Heart right ventricle (tissue), 16 donors: ENCODE measurements around the gene EDDM13. TPM values are rescaled to one million over a fixed set of nuclear protein-coding genes. Genes with fewer than 3 reads are reported as not detected.
"Not testable (repeated sequence)": the region's sequence is repeated elsewhere in the genome, so short reads cannot be mapped to it uniquely, and the experiment has no call there.

ENCODE experiments used
- ATAC-seq, 8 donors: fragments of 200-7000 bp; cut with Tn5 transposase; one replicate each; pipeline ENCODE4 v1.9.1; 2020; ENCODE audit warnings: mild to moderate bottlenecking in 8 of 8, moderate library complexity in 8 of 8, moderate number of reproducible peaks in 1 of 8
- DNase-seq, 2 donors: peaks; one replicate each; pipeline ENCODE4 v3.0.0-alpha.2; 2020
- H3K27ac ChIP-seq, 10 donors: fragments of 200-600 bp; sonication (generic) in 2 of 10; one replicate each; pipeline versions ENCODE4 v1.5.0 to v1.8.0; 2020 to 2022; ENCODE audit warnings: mild to moderate bottlenecking in 3 of 10
- H3K27me3 ChIP-seq, 7 donors: fragments of 200-600 bp; one replicate each; pipeline ENCODE4 v1.8.0; 2021 to 2022; ENCODE audit warnings: mild to moderate bottlenecking in 2 of 7
- H3K36me3 ChIP-seq, 9 donors: fragments of 200-600 bp; sonication (generic) in 1 of 9; one replicate each; pipeline versions ENCODE4 v1.5.0 to v1.8.0; 2020 to 2022; ENCODE audit warnings: mild to moderate bottlenecking in 2 of 9
- H3K4me1 ChIP-seq, 9 donors: fragments of 200-600 bp; sonication (generic) in 1 of 9; one replicate each; pipeline versions ENCODE4 v1.5.0 to v1.8.0; 2020 to 2022; ENCODE audit warnings: mild to moderate bottlenecking in 4 of 9
- H3K4me3 ChIP-seq, 10 donors: fragments of 200-600 bp; sonication (generic) in 2 of 10; one replicate each; pipeline versions ENCODE4 v1.5.0 to v1.8.0; 2020 to 2022; ENCODE audit warnings: mild to moderate bottlenecking in 7 of 10, moderate library complexity in 2 of 10
- H3K9me3 ChIP-seq, 11 donors: fragments of 200-600 bp in 10 of 11; sonication (generic) in 2 of 11; one replicate each; pipeline versions ENCODE4 v1.5.0 to v1.8.0; 2013 to 2022; ENCODE audit warnings: mild to moderate bottlenecking in 2 of 11, control low read depth in 1 of 11, moderate library complexity in 1 of 11
- WGBS, 2 donors: extraction: QIAGEN DNeasy Blood & Tissue Kit; methylation state at CpG; one replicate each; pipeline ENCODE4 v1.1.7; 2013; ENCODE audit warnings: inconsistent platforms in 1 of 2; 5-methylcytosine and 5-hydroxymethylcytosine counted together
- intact Hi-C, 10 donors: fragments of 100-400 bp; cut with DNase I; formaldehyde crosslinking; loops; one replicate each; pipeline versions ENCODE4 v1.11.1 to v1.14.2; 2022
- long read RNA-seq, 3 donors: library from polyadenylated mRNA; unstranded; transcript quantifications; one replicate each; pipeline ENCODE4 v2.0.0, GENCODE V29; 2020 to 2021
- polyA plus RNA-seq, 2 donors: library from polyadenylated mRNA; stranded (reverse); fragments of 200-250 nt; gene quantifications; one replicate each; pipeline ENCODE4 v1.2.3, GENCODE V29; 2013
- total RNA-seq, 10 donors: library from RNA; stranded (reverse); fragmentation: NEBNext Ultra II Directional in 3 of 10; extraction: Animal tissue kit (Norgen Biotek cat#: 25700) in 3 of 10; gene quantifications; one replicate each; pipeline versions ENCODE4 v1.2.1 to v1.2.4, GENCODE V29; 2021 to 2023
- TF ChIP-seq, protein P1 (sequence below), 9 donors: fragments of 200-600 bp; sonication (generic) in 2 of 9; IDR thresholded peaks; one replicate each; pipeline versions ENCODE4 v1.5.0 to v1.8.0; 2021 to 2022; ENCODE audit warnings: antibody characterized with exemption in 9 of 9, mild to moderate bottlenecking in 5 of 9, moderate library complexity in 1 of 9
- donor health status: Arrhythmogenic right ventricular cardiomyopathy.
- donor health status: ischemic (EF 13 %, LVEDD 7.1; RV severe dilation, severe dysfunction).
- donor health status: healthy with polysubstance abuse.
- donor health status: DM: no; HTN: yes; CAD: no.
- donor health status: DM: no; HTN: no; CAD: no.
- donor health status: ischemic (EF 25% LVEDD 6.9; RV normal size, moderate dysfunction).
- donor health status: ischemic (EF 25% LVEDD 5.7; RV mildly dilated, moderate dysfunction).
- donor health status: healthy.
- donor health status: DM: yes; HTN: yes; CAD: no.
- donor health status: Ischemic cardiomyopathy.
- donor health status: ischemic (EF 35%, LVEDD 5.7; RV mildly dilated, moderate dysfunction).
- donor health status: nonischemic (EF 11% LVEDD 7.7; RV severe dilation, severe dysfunction).
- donor health status: DM: yes; HTN: yes; CAD: no.
- donor health status: PGD.
- donor health status: ischemic (EF 29% LVEDD 5.4; RV normal size, mild dysfunction).
- donor health status: nonischemic (EF 23%, LVEDD 6.1; RV moderate dilation, normal function).

The EDDM13 gene, protein sequence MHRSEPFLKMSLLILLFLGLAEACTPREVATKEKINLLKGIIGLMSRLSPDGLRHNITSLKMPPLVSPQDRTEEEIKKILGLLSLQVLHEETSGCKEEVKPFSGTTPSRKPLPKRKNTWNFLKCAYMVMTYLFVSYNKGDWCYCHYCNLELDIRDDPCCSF
- total RNA-seq: under 1 TPM in 3 of 10 donors, not detected in 7; 0.50 to 0.87 (median 0.61) TPM
- polyA plus RNA-seq: under 1 TPM in 1 of 2 donors, not detected in 1; 0.39 TPM
- long read RNA-seq, donor 1, partial matches to known transcripts: 0 of 1 reads
- long read RNA-seq, donor 1, other reads (novel, unspliced or antisense): 1 of 1 reads
- long read RNA-seq, donor 2, partial matches to known transcripts: 0 of 1 reads
- long read RNA-seq, donor 2, other reads (novel, unspliced or antisense): 1 of 1 reads
- long read RNA-seq, donor 3, partial matches to known transcripts: 0 of 3 reads
- long read RNA-seq, donor 3, other reads (novel, unspliced or antisense): 3 of 3 reads

GRCh38 chr19:56272161-56272798 is at the start of gene EDDM13:
TSS of gene EDDM13 (plus strand) at chr19:56272748. CDS start at chr19:56272835, 87 bp downstream.
- no peak within 1 kb of the TSS for H3K27ac ChIP-seq
- peaks cover 0 to 16% (median 0%) of the 10 kb centered on the region in 9 donors for H3K4me1 ChIP-seq
- H3K27me3 ChIP-seq: no peaks in the 10 kb centered on the region
- WGBS, 2 donors: 91 to 92% methylated on average over 6 of the region's 6 CpGs
- no peak for DNase-seq
- H3K9me3 ChIP-seq: peaks cover 0 to 5% (median 0%) of the 10 kb centered on the region in 11 donors
- intact Hi-C loops: no loop called here
- no peak for ATAC-seq
- TF ChIP-seq, protein P1, sequence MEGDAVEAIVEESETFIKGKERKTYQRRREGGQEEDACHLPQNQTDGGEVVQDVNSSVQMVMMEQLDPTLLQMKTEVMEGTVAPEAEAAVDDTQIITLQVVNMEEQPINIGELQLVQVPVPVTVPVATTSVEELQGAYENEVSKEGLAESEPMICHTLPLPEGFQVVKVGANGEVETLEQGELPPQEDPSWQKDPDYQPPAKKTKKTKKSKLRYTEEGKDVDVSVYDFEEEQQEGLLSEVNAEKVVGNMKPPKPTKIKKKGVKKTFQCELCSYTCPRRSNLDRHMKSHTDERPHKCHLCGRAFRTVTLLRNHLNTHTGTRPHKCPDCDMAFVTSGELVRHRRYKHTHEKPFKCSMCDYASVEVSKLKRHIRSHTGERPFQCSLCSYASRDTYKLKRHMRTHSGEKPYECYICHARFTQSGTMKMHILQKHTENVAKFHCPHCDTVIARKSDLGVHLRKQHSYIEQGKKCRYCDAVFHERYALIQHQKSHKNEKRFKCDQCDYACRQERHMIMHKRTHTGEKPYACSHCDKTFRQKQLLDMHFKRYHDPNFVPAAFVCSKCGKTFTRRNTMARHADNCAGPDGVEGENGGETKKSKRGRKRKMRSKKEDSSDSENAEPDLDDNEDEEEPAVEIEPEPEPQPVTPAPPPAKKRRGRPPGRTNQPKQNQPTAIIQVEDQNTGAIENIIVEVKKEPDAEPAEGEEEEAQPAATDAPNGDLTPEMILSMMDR (IDR thresholded peaks at IDR 0.05): no peak
- no peak within 1 kb of the TSS for H3K4me3 ChIP-seq
- H3K36me3 ChIP-seq: peaks cover 0 to 18% (median 0%) of the 10 kb centered on the region in 9 donors

GRCh38 chr19:56222901-56223300 is 49.6 kb upstream of the EDDM13 start:
- H3K4me1 ChIP-seq: peaks cover 0 to under 1% (median 0%) of the 10 kb centered on the region in 9 donors
- no peaks in the 10 kb centered on the region for H3K9me3 ChIP-seq
- TF ChIP-seq, protein P1 (IDR thresholded peaks at IDR 0.05): no peak
- DNase-seq (no peak), ATAC-seq (no peak)
- no peak overlapping the region for H3K27ac ChIP-seq
- H3K36me3 ChIP-seq: peaks cover 0 to 11% (median 0%) of the 10 kb centered on the region in 9 donors
- H3K27me3 ChIP-seq: peaks cover 0 to 3% (median 0%) of the 10 kb centered on the region in 7 donors
- no peak overlapping the region for H3K4me3 ChIP-seq
- 75 to 83% methylated on average over 6 of the region's 6 CpGs for WGBS, 2 donors
- intact Hi-C loops: no loop called here

DNA sequence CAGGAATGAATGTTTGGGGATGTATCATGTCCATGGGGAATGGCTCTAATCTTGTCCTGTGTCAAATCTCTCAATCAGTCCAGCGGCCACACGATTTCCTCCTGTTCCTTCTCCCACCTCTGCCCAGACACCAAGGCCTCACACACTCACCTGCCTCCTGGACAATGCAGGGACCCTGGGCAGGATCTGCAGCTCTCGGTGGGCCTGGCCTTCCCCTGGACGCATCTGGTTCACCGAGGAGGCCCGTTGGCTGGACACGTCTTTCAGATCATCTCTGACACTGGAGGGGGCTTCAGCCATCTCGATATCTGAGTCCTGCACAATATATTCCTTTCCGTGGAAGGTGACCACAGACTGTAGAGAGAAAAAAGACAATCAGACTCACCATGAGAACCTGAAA is 49.1 kb upstream of the EDDM13 start:
- peaks cover 0 to 11% (median 0%) of the 10 kb centered on the region in 9 donors for H3K36me3 ChIP-seq
- H3K27ac ChIP-seq: no peak overlapping the region
- intact Hi-C loops: no loop called here
- no peak overlapping the region for H3K4me3 ChIP-seq
- H3K27me3 ChIP-seq: no peaks in the 10 kb centered on the region
- no peaks in the 10 kb centered on the region for H3K9me3 ChIP-seq
- no peak for ATAC-seq
- DNase-seq: no peak
- H3K4me1 ChIP-seq: no peaks in the 10 kb centered on the region
- TF ChIP-seq, protein P1 (IDR thresholded peaks at IDR 0.05): no peak
- 90 to 91% methylated on average over 9 of the region's 9 CpGs for WGBS, 2 donors

DNA sequence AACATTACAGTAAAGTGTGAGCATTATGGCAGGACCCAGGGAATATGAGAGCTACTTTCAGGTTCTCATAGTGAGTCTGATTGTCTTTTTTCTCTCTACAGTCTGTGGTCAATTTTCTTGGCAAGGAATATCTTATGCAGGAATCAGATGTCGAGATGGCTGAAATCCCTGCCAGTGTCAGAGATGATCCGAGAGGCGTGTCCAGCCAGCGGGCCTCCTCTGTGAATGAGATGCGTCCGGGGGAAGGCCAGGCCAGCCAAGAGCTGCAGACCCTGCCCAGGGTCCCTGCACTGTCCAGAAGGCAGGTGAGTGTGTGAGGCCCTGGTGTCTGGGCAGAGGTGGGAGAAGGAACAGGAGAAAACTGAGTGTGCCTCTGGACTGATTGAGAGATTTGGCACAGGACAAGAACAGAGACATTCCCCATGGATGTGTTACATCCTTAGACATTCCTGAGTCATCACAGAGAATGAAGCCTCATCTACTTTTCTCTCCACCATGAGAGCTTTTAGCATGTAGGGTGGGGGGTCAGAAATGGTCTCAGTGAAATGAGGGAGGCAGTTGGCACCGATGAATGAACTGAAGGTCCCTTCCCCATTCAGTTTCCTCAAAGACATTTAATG is 27.3 kb upstream of the EDDM13 start:
- H3K9me3 ChIP-seq: no peaks in the 10 kb centered on the region
- H3K4me1 ChIP-seq: no peaks in the 10 kb centered on the region
- WGBS, 2 donors: 89 to 90% methylated on average over 7 of the region's 7 CpGs
- H3K4me3 ChIP-seq: no peak overlapping the region
- intact Hi-C loops: no loop called here
- no peaks in the 10 kb centered on the region for H3K27me3 ChIP-seq
- TF ChIP-seq, protein P1 (IDR thresholded peaks at IDR 0.05): no peak
- no peaks in the 10 kb centered on the region for H3K36me3 ChIP-seq
- no peak for ATAC-seq
- H3K27ac ChIP-seq: no peak overlapping the region
- no peak for DNase-seq

- intact Hi-C loops, H3K4me3 ChIP-seq, H3K9me3 ChIP-seq, ATAC-seq, H3K27me3 ChIP-seq, H3K36me3 ChIP-seq, H3K27ac ChIP-seq, DNase-seq, H3K4me1 ChIP-seq: not testable (repeated sequence)
- WGBS, 2 donors: 68 to 75% methylated on average over 4 of the region's 4 CpGs
Measured at GRCh38 chr19:56245764-56246163, 26.8 kb upstream of the EDDM13 start.

DNA sequence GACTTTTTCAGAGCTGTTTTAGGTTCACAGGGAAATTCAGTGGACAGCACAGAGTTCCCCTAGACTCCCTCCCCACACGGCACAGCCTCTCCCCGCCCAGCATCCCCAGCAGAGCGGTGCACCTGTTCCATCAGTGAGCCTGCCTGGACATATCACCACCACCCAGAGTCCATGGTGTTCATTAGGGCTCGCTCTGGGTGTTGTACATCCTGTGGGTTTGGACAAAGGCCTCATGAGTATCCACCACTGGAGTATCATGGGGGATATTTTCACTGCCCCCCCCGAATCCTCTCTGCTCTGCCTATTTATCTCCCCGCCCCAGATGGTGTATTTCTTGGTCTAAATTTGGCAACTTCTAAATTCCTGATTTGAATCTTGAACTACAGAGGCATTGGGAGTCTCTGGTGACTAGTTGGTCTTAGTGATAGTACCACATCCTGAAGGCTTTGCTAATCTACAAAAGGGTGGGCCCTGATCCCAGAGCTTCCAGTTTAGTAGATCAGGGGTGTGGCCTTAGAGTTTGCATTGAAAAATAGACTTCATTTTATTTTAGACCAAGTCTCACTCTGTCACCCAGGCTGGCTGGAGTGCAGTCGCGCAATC is 23.7 kb upstream of the EDDM13 start:
- H3K36me3 ChIP-seq, H3K27ac ChIP-seq, H3K9me3 ChIP-seq, ATAC-seq, H3K27me3 ChIP-seq, intact Hi-C loops, H3K4me1 ChIP-seq, DNase-seq, H3K4me3 ChIP-seq: not testable (repeated sequence)
- 95 to 96% methylated on average over 8 of the region's 8 CpGs for WGBS, 2 donors
